ENCODE measurements around the gene ZNF599.
A peak's percentile ranks its signal among the peaks of the same experiment; 100 is the strongest.

ZNF599 gene

DNA sequence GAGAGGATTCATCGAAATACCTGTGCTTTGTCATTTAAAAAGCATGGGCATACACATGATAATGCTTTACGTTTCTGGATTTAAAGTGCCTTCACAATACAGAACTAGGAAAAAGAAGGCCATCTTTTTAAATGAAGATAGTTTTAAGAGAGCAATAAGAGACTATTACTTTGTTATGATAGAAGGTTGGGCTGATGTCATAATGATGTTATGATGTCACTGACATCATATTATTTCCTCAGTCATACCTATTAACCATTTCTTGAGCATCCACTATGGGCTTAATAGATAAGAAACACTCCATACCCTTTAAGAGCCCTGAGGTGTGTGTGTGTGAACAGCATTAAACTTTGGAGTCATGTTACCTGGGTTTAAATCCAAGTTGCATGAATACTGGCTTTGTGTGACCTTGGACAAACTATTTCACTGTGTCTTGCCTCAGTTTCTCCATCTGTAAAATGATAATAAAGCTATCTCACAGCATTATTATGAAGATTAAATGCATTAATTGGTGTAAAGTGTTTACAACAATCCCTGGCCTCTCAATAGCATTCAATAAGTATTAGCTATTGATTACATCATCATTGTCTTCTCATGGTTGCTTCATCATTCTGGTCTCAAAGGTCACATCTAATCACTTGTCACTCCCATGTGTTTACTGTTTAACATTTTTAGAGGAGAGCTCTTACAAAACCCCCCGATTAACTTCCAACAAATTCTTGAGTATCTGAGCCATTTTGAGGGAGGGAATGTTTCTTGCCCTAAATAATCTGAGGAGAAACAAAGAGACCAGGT, 27.9 kb downstream of the ZNF599 start:
- no peak for DNase-seq (ENCODE audit: low read depth, low spot score)

- DNase-seq (ENCODE audit: low read depth, low spot score): no peak
Observed at GRCh38 chr19:34734537-34735103, 38.4 kb downstream of the ZNF599 start.

GRCh38 chr19:34733746-34734536, 39.1 kb downstream of the ZNF599 start, which contains the start of gene ZNF181:
Gene ZNF181 (plus strand): TSS chr19:34734243. CDS start chr19:34735038, 795 bp downstream.
- peak; percentile 66 for DNase-seq (ENCODE audit: low read depth, low spot score)

- no peak for DNase-seq (ENCODE audit: low read depth, low spot score)
Observed at GRCh38 chr19:34733266-34733745, 39.7 kb downstream of the ZNF599 start.

- no peak for DNase-seq (ENCODE audit: low read depth, low spot score)
Observed at GRCh38 chr19:34732612-34733211, 40.3 kb downstream of the ZNF599 start.

GRCh38 chr19:34731964-34732363, 41.1 kb downstream of the ZNF599 start:
- no peak for DNase-seq (ENCODE audit: low read depth, low spot score)

- no peak for DNase-seq (ENCODE audit: low read depth, low spot score)
Observed at GRCh38 chr19:34731019-34731829, 41.8 kb downstream of the ZNF599 start.

DNA sequence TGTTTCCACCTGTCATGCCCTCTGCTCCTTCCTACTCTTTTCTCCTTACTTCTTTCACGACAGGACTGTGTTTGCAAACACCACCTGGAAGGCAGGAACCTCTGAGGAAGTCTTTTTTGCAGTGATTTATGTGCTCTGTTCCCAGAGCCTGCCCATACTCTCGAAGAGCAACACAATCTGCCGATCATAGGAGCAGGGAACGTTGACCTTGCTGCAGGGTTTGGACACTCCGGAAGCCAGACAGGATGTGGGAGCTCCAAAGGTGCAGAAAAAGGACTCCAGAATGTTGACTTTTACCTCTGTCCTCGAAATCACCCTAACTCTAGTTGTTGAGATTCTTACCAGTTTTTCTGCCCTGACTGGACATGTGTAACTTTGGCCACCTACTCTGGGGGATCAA, 47.6 kb downstream of the ZNF599 start:
- no peak for DNase-seq (ENCODE audit: low read depth, low spot score)

- no peak for DNase-seq (ENCODE audit: low read depth, low spot score)
Observed at GRCh38 chr19:34722353-34722752, 50.7 kb downstream of the ZNF599 start.

GRCh38 chr19:34715357-34715756, 57.7 kb downstream of the ZNF599 start:
- no peak for DNase-seq (ENCODE audit: low read depth, low spot score)

GRCh38 chr19:34713262-34713637, 59.8 kb downstream of the ZNF599 start:
- no peak for DNase-seq (ENCODE audit: low read depth, low spot score)

GRCh38 chr19:34712395-34713261, 60.4 kb downstream of the ZNF599 start:
- DNase-seq (ENCODE audit: low read depth, low spot score): peak; percentile 39

DNA sequence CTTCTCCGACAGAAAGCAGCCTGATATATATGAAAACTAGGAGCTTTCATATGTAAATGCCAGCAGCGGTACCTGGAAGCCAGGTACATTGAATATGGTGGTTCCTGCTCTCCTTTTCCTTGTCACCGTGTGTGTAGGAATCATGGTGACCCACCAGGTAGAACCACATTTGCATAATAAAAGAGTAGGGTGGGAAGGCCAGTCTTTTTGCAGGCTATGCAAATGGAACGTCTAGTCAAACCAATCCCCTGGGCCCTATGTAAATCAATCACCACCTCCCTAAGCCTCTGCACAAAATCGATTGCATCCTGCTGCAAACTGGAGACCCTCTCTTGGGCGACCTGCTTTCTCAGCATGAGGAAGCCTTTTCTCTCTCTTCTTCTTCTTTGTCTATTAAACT, 61.1 kb downstream of the ZNF599 start:
- no peak for DNase-seq (ENCODE audit: low read depth, low spot score)

Measured in activated CD4-positive, CD25-positive, alpha-beta regulatory T cell treated with anti-CD3 and anti-CD28 coated beads, Interleukin-2, amount 50 U/mL, for 16 hours (primary cell).